ENCODE measurements around the gene INVS. TPM values are rescaled to one million over a fixed set of nuclear protein-coding genes. Genes with fewer than 3 reads are reported as not detected.

Gene INVS
- total and polyA plus RNA-seq, 2 experiments from 2014 or later = 4.1 to 8.7 TPM

DNA sequence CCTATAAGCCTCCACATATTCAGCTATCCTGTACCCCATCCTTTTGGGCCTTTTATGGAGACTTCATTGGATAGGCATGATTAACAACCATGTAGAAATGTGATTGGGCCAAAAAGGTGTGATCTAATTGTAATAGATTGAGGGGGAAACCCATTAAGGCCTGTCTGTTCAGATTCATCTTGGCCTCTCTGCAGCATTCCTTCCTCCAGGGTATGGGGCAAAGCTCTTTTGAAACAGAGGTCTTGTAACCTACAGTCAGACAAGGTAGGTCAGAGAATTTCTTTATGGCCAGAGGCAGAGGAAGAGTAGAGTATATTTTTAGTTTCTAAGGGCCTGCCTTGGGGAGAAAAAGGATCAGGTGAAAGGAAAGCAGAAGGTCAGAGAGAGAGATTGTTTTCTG lies 98.5 kb downstream of the INVS start (continued):
- TF ChIP-seq STAT1 (IDR thresholded peaks at IDR 0.05; ENCODE audit: unreplicated experiment) (no peak), ZNF114 (CRISPR knock-in tag; IDR thresholded peaks at IDR 0.05) (no peak)

DNA sequence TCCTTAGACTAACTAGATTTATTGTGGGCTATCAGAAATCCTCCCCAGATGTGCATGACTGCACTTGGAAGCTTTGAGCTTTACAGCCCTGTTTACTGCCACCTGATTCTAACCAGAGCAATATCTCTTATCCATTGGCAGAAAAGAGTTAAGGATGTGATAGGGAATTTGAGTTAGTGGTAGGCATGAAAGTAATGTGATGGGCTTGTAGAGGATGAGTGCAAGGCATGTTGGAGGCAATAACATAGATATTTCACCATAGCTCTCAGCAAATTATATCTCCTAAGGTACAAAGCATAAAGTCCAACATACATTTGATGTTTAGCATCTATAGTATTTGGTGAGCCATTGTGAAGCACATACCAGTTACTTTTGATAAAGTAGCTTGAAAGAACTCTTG lies 103.8 kb downstream of the INVS start:
- no peak for ATAC-seq
- H3K27ac ChIP-seq (ENCODE audit: low read depth) = no peak overlapping the region
- no peaks in the 10 kb centered on the region for H3K79me2 ChIP-seq (replicated peaks; ENCODE audit: insufficient read depth)
- H3F3A ChIP-seq (replicated peaks; ENCODE audit: low read depth) = no peaks in the 10 kb centered on the region
- H3K4me1 ChIP-seq (ENCODE audit: insufficient read depth) = no peaks in the 10 kb centered on the region
- H3K4me3 ChIP-seq = no peak overlapping the region
- H3K36me3 Mint-ChIP-seq (ENCODE audit: low read depth) = no peaks in the 10 kb centered on the region
- H3K9me2 ChIP-seq (ENCODE audit: insufficient read depth) = no peaks in the 10 kb centered on the region
- TF ChIP-seq, protein P1, sequence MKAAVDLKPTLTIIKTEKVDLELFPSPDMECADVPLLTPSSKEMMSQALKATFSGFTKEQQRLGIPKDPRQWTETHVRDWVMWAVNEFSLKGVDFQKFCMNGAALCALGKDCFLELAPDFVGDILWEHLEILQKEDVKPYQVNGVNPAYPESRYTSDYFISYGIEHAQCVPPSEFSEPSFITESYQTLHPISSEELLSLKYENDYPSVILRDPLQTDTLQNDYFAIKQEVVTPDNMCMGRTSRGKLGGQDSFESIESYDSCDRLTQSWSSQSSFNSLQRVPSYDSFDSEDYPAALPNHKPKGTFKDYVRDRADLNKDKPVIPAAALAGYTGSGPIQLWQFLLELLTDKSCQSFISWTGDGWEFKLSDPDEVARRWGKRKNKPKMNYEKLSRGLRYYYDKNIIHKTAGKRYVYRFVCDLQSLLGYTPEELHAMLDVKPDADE (IDR thresholded peaks at IDR 0.05) = no peak
- no peak for TF ChIP-seq JUNB (IDR thresholded peaks at IDR 0.05; ENCODE audit: unreplicated experiment)
- no peak for TF ChIP-seq POLR2AphosphoS5 (IDR thresholded peaks at IDR 0.05; ENCODE audit: low read depth)
- no peak for TF ChIP-seq STAT1 (IDR thresholded peaks at IDR 0.05; ENCODE audit: unreplicated experiment)
- TF ChIP-seq NANOG (IDR thresholded peaks at IDR 0.05; ENCODE audit: borderline replicate concordance) = no peak
- TF ChIP-seq, protein P2, sequence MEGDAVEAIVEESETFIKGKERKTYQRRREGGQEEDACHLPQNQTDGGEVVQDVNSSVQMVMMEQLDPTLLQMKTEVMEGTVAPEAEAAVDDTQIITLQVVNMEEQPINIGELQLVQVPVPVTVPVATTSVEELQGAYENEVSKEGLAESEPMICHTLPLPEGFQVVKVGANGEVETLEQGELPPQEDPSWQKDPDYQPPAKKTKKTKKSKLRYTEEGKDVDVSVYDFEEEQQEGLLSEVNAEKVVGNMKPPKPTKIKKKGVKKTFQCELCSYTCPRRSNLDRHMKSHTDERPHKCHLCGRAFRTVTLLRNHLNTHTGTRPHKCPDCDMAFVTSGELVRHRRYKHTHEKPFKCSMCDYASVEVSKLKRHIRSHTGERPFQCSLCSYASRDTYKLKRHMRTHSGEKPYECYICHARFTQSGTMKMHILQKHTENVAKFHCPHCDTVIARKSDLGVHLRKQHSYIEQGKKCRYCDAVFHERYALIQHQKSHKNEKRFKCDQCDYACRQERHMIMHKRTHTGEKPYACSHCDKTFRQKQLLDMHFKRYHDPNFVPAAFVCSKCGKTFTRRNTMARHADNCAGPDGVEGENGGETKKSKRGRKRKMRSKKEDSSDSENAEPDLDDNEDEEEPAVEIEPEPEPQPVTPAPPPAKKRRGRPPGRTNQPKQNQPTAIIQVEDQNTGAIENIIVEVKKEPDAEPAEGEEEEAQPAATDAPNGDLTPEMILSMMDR (conservative IDR thresholded peaks at IDR 0.05; ENCODE audit: low read depth in 2 of 2) = no peak
- no peak for TF ChIP-seq EZH2phosphoT487 (IDR thresholded peaks at IDR 0.05; ENCODE audit: unreplicated experiment)
- DNase-seq (ENCODE audit: low spot score) = no peak
- no peak overlapping the region for H3K4me2 ChIP-seq
- no peaks in the 10 kb centered on the region for H3K27me3 Mint-ChIP-seq (ENCODE audit: insufficient read depth, low read depth, poor library complexity)
- H3K4me3 Mint-ChIP-seq = no peak overlapping the region
- no peaks in the 10 kb centered on the region for H4K20me1 ChIP-seq (replicated peaks; ENCODE audit: insufficient read depth)
- no peaks in the 10 kb centered on the region for H3K9me3 Mint-ChIP-seq
- no peaks in the 10 kb centered on the region for H3K36me3 ChIP-seq (ENCODE audit: insufficient read depth)
- H2AFZ ChIP-seq = no peak overlapping the region
- no peaks in the 10 kb centered on the region for H3K27me3 ChIP-seq (ENCODE audit: insufficient read depth)
- no peak overlapping the region for H3K27ac Mint-ChIP-seq
- H3K4me1 Mint-ChIP-seq = peaks cover 7% of the 10 kb centered on the region; the same call in 2 of the 3 replicates

DNA sequence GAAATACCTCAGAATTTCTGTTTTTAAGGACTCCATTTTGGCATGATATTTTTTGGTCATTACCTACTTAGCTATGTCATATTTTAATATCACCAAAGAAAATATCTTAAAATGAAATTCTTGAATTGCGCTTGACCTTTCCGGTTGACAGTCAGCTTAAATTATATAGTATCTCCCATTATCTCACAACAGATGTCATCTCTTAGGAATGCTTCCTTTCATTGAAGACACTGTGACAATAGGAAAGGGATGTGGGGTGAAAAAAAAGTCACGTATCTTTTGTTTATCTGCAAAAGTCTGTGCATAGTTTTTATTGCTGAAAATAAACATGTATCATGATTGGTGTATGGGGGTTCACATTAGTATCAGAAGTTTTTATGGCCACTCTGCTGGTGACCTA lies 105.8 kb downstream of the INVS start:
- no peak for DNase-seq (ENCODE audit: low spot score)
- Histone ChIP-seq H3K27me3 (ENCODE audit: insufficient read depth) (no peaks in the 10 kb centered on the region), H3K27ac (ENCODE audit: low read depth) (no peak overlapping the region), H3K79me2 (replicated peaks; ENCODE audit: insufficient read depth) (no peaks in the 10 kb centered on the region), H3K9me2 (ENCODE audit: insufficient read depth) (no peaks in the 10 kb centered on the region), H3K36me3 (ENCODE audit: insufficient read depth) (no peaks in the 10 kb centered on the region), H4K20me1 (replicated peaks; ENCODE audit: insufficient read depth) (no peaks in the 10 kb centered on the region), H3K4me2 (no peak overlapping the region), H3K4me1 (ENCODE audit: insufficient read depth) (no peaks in the 10 kb centered on the region), H3K4me3 (no peak overlapping the region), H2AFZ (no peak overlapping the region), H3F3A (replicated peaks; ENCODE audit: low read depth) (no peaks in the 10 kb centered on the region)
- Mint-ChIP-seq H3K4me1 (peaks cover 8% of the 10 kb centered on the region; the same call in 2 of the 3 replicates), H3K27me3 (ENCODE audit: insufficient read depth, low read depth, poor library complexity) (no peaks in the 10 kb centered on the region), H3K27ac (no peak overlapping the region; the same call in 1 of the 2 replicates), H3K4me3 (no peak overlapping the region), H3K9me3 (no peaks in the 10 kb centered on the region), H3K36me3 (ENCODE audit: low read depth) (no peaks in the 10 kb centered on the region)
- ATAC-seq = no peak
- TF ChIP-seq JUNB (IDR thresholded peaks at IDR 0.05; ENCODE audit: unreplicated experiment) = no peak
- no peak for TF ChIP-seq STAT1 (IDR thresholded peaks at IDR 0.05; ENCODE audit: unreplicated experiment)
- TF ChIP-seq POLR2AphosphoS5 (IDR thresholded peaks at IDR 0.05; ENCODE audit: low read depth) = no peak
- no peak for TF ChIP-seq EZH2phosphoT487 (IDR thresholded peaks at IDR 0.05; ENCODE audit: unreplicated experiment)
- TF ChIP-seq CREB1 (CRISPR knock-in tag; IDR thresholded peaks at IDR 0.05; ENCODE audit: low read depth) = no peak
- TF ChIP-seq EZH2 (IDR thresholded peaks at IDR 0.05; ENCODE audit: low read depth, unreplicated experiment) = no peak
- TF ChIP-seq, protein P3, sequence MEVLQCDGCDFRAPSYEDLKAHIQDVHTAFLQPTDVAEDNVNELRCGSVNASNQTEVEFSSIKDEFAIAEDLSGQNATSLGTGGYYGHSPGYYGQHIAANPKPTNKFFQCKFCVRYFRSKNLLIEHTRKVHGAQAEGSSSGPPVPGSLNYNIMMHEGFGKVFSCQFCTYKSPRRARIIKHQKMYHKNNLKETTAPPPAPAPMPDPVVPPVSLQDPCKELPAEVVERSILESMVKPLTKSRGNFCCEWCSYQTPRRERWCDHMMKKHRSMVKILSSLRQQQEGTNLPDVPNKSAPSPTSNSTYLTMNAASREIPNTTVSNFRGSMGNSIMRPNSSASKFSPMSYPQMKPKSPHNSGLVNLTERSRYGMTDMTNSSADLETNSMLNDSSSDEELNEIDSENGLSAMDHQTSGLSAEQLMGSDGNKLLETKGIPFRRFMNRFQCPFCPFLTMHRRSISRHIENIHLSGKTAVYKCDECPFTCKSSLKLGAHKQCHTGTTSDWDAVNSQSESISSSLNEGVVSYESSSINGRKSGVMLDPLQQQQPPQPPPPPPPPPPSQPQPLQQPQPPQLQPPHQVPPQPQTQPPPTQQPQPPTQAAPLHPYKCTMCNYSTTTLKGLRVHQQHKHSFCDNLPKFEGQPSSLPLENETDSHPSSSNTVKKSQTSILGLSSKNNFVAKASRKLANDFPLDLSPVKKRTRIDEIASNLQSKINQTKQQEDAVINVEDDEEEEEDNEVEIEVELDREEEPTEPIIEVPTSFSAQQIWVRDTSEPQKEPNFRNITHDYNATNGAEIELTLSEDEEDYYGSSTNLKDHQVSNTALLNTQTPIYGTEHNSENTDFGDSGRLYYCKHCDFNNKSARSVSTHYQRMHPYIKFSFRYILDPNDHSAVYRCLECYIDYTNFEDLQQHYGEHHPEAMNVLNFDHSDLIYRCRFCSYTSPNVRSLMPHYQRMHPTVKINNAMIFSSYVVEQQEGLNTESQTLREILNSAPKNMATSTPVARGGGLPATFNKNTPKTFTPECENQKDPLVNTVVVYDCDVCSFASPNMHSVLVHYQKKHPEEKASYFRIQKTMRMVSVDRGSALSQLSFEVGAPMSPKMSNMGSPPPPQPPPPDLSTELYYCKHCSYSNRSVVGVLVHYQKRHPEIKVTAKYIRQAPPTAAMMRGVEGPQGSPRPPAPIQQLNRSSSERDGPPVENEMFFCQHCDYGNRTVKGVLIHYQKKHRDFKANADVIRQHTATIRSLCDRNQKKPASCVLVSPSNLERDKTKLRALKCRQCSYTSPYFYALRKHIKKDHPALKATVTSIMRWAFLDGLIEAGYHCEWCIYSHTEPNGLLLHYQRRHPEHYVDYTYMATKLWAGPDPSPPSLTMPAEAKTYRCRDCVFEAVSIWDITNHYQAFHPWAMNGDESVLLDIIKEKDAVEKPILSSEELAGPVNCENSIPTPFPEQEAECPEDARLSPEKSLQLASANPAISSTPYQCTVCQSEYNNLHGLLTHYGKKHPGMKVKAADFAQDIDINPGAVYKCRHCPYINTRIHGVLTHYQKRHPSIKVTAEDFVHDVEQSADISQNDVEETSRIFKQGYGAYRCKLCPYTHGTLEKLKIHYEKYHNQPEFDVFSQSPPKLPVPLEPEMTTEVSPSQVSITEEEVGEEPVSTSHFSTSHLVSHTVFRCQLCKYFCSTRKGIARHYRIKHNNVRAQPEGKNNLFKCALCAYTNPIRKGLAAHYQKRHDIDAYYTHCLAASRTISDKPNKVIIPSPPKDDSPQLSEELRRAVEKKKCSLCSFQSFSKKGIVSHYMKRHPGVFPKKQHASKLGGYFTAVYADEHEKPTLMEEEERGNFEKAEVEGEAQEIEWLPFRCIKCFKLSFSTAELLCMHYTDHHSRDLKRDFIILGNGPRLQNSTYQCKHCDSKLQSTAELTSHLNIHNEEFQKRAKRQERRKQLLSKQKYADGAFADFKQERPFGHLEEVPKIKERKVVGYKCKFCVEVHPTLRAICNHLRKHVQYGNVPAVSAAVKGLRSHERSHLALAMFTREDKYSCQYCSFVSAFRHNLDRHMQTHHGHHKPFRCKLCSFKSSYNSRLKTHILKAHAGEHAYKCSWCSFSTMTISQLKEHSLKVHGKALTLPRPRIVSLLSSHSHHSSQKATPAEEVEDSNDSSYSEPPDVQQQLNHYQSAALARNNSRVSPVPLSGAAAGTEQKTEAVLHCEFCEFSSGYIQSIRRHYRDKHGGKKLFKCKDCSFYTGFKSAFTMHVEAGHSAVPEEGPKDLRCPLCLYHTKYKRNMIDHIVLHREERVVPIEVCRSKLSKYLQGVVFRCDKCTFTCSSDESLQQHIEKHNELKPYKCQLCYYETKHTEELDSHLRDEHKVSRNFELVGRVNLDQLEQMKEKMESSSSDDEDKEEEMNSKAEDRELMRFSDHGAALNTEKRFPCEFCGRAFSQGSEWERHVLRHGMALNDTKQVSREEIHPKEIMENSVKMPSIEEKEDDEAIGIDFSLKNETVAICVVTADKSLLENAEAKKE (CRISPR knock-in tag; IDR thresholded peaks at IDR 0.05) = no peak

Measured in GM23338 (cell line).